Measurements from ENCODE around the gene KRT6B.

The KRT6B gene

GRCh38 chr12:52398176-52398575 is 53.8 kb downstream of the KRT6B start:
- no peak for DNase-seq
- Mint-ChIP-seq H3K4me3 (no peak overlapping the region), H3K27ac (no peak overlapping the region), H3K27me3 (ENCODE audit: low read depth, poor library complexity) (peaks cover 9% of the 10 kb centered on the region), H3K9me3 (no peaks in the 10 kb centered on the region), H3K36me3 (ENCODE audit: low read depth) (no peaks in the 10 kb centered on the region), H3K4me1 (no peaks in the 10 kb centered on the region)
- TF ChIP-seq, protein P1, sequence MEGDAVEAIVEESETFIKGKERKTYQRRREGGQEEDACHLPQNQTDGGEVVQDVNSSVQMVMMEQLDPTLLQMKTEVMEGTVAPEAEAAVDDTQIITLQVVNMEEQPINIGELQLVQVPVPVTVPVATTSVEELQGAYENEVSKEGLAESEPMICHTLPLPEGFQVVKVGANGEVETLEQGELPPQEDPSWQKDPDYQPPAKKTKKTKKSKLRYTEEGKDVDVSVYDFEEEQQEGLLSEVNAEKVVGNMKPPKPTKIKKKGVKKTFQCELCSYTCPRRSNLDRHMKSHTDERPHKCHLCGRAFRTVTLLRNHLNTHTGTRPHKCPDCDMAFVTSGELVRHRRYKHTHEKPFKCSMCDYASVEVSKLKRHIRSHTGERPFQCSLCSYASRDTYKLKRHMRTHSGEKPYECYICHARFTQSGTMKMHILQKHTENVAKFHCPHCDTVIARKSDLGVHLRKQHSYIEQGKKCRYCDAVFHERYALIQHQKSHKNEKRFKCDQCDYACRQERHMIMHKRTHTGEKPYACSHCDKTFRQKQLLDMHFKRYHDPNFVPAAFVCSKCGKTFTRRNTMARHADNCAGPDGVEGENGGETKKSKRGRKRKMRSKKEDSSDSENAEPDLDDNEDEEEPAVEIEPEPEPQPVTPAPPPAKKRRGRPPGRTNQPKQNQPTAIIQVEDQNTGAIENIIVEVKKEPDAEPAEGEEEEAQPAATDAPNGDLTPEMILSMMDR (IDR thresholded peaks at IDR 0.05) = no peak

DNA sequence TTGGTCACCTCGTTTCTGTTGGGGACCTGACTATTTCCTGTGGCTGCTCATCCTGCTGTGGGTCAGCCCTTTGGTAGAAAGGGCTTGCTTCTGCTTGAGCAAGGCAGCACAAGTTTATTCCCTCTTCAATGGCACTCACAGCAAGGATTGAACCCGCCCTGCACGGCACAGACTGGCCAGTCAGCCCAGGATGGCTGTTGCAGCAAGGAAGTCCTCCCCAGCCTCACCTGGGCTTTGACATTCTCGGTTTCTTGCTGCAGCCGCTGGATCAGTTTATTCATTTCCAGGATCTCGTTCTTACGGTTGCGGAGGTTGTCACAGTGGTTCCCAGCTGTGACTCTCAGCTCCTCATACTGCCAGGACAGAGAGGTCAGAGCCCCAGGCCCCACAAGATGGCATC is 55.3 kb downstream of the KRT6B start:
- DNase-seq = no peak
- TF ChIP-seq, protein P1 (IDR thresholded peaks at IDR 0.05) = no peak
- no peak overlapping the region for H3K27ac Mint-ChIP-seq
- peaks cover 3% of the 10 kb centered on the region for H3K27me3 Mint-ChIP-seq (ENCODE audit: low read depth, poor library complexity)
- H3K4me3 Mint-ChIP-seq = no peak overlapping the region
- H3K9me3 Mint-ChIP-seq = no peaks in the 10 kb centered on the region
- H3K4me1 Mint-ChIP-seq = no peaks in the 10 kb centered on the region
- no peaks in the 10 kb centered on the region for H3K36me3 Mint-ChIP-seq (ENCODE audit: low read depth)

All from nephron progenitor cell (in vitro differentiated cells).